T-helper 1 cell treated with Interleukin-12 subunit alpha and Interleukin-12 subunit beta and Interleukin-4 antibody, amounts not matched to agents 30 μg/mL and 1 μg/mL, for 36 hours (primary cell): Measurements from ENCODE around the gene RFX2.

ENCODE experiments used
- H3K27ac Mint-ChIP-seq: one replicate; pipeline ENCODE4 v1.8.0; 2021; ENCODE audit warnings: mild to moderate bottlenecking, mixed read lengths
- H3K27me3 Mint-ChIP-seq: one replicate; pipeline ENCODE4 v1.8.0; 2021; ENCODE audit warnings: low read depth, mixed read lengths
- H3K36me3 Mint-ChIP-seq: one replicate; pipeline ENCODE4 v1.8.0; 2021; ENCODE audit warnings: low read depth, mixed read lengths
- H3K4me1 Mint-ChIP-seq: one replicate; pipeline ENCODE4 v1.8.0; 2021; ENCODE audit warnings: low read depth, mixed read lengths
- H3K4me3 Mint-ChIP-seq: one replicate; pipeline ENCODE4 v1.8.0; 2021; ENCODE audit warnings: mild to moderate bottlenecking, moderate library complexity, mixed read lengths
- H3K9me3 Mint-ChIP-seq: one replicate; pipeline ENCODE4 v1.8.0; 2021; ENCODE audit warnings: mixed read lengths

RFX2 gene

GRCh38 chr19:5950741-5951140 is 159.6 kb downstream of the RFX2 start:
- Mint-ChIP-seq H3K4me1 (peaks cover 74% of the 10 kb centered on the region), H3K27ac (peak overlapping the region; percentile 88), H3K27me3 (no peaks in the 10 kb centered on the region), H3K9me3 (no peaks in the 10 kb centered on the region), H3K4me3 (peak overlapping the region; percentile 57), H3K36me3 (peaks cover 13% of the 10 kb centered on the region)

GRCh38 chr19:5949792-5950305 is 160.5 kb downstream of the RFX2 start:
- peaks cover 16% of the 10 kb centered on the region for H3K36me3 Mint-ChIP-seq
- no peaks in the 10 kb centered on the region for H3K27me3 Mint-ChIP-seq
- H3K27ac Mint-ChIP-seq = peak overlapping the region; percentile 88
- peak overlapping the region; percentile 57 for H3K4me3 Mint-ChIP-seq
- peaks cover 71% of the 10 kb centered on the region for H3K4me1 Mint-ChIP-seq
- H3K9me3 Mint-ChIP-seq = no peaks in the 10 kb centered on the region

GRCh38 chr19:5948752-5949564 is 161.3 kb downstream of the RFX2 start:
- H3K4me1 Mint-ChIP-seq = peaks cover 65% of the 10 kb centered on the region
- peak overlapping the region; percentile 71 for H3K4me3 Mint-ChIP-seq
- H3K27me3 Mint-ChIP-seq = no peaks in the 10 kb centered on the region
- H3K36me3 Mint-ChIP-seq = peaks cover 16% of the 10 kb centered on the region
- peak overlapping the region; percentile 88 for H3K27ac Mint-ChIP-seq
- no peaks in the 10 kb centered on the region for H3K9me3 Mint-ChIP-seq

- Mint-ChIP-seq H3K4me1 (peaks cover 49% of the 10 kb centered on the region), H3K27ac (peak overlapping the region; percentile 76), H3K27me3 (no peaks in the 10 kb centered on the region), H3K36me3 (peaks cover 16% of the 10 kb centered on the region), H3K9me3 (no peaks in the 10 kb centered on the region), H3K4me3 (no peak overlapping the region)
These were observed 162.9 kb downstream of the RFX2 start for GRCh38 chr19:5947435-5947834.

GRCh38 chr19:5943623-5944022 is 166.7 kb downstream of the RFX2 start:
- no peak overlapping the region for H3K4me3 Mint-ChIP-seq
- H3K4me1 Mint-ChIP-seq = peaks cover 16% of the 10 kb centered on the region
- no peak overlapping the region for H3K27ac Mint-ChIP-seq
- no peaks in the 10 kb centered on the region for H3K9me3 Mint-ChIP-seq
- H3K27me3 Mint-ChIP-seq = no peaks in the 10 kb centered on the region
- peaks cover 16% of the 10 kb centered on the region for H3K36me3 Mint-ChIP-seq
